ENCODE measurements around the gene SLA2. TPM values are rescaled to one million over a fixed set of nuclear protein-coding genes. Genes with fewer than 3 reads are reported as not detected.
A peak's percentile ranks its signal among the peaks of the same experiment; 100 is the strongest.

Gene SLA2
- total and polyA plus RNA-seq, 2 of the 4 experiments (the other 2 are of a cell fraction), result 0.03 TPM; not detected in 1

GRCh38 chr20:36569847-36570429 lies 76.1 kb downstream of the SLA2 start:
- Histone ChIP-seq H3K4me1 (ENCODE audit: control insufficient read depth, insufficient read depth, low read length) (peaks cover 6% of the 10 kb centered on the region), H3K36me3 (ENCODE audit: control insufficient read depth, insufficient read depth, low read length) (no peaks in the 10 kb centered on the region), H3K4ac (ENCODE audit: low read depth, low read length) (no peak overlapping the region), H3K14ac (replicated peaks; ENCODE audit: low read depth, low read length) (no peak overlapping the region), H4K5ac (ENCODE audit: low read depth, low read length) (no peak overlapping the region), H2BK120ac (ENCODE audit: low read depth, low read length) (no peak overlapping the region), H2BK15ac (ENCODE audit: low read depth, low read length) (no peak overlapping the region), H3K18ac (ENCODE audit: low read depth, low read length) (no peak overlapping the region), H2AK9ac (replicated peaks; ENCODE audit: low read depth, low read length, poor library complexity) (no peak overlapping the region), H4K20me1 (ENCODE audit: insufficient read depth, low read length) (peaks cover 3% of the 10 kb centered on the region; the same call in 1 of the 2 replicates), H3K56ac (ENCODE audit: extremely low read depth, insufficient read depth, low read length) (no peak overlapping the region), H3K79me1 (ENCODE audit: low read depth in 1 of 2, low read length in 2 of 2) (peaks cover 4 to 11% of the 10 kb centered on the region in 2 experiments; a peak in 3 of 4 replicates), H2BK5ac (ENCODE audit: low read depth, low read length, poor library complexity, severe bottlenecking) (no peak overlapping the region), H3K4me2 (ENCODE audit: low read depth, low read length) (no peak overlapping the region), H3K4me3 (ENCODE audit: insufficient read depth, low read depth, low read length) (no peak overlapping the region), H3K27me3 (ENCODE audit: control insufficient read depth, insufficient read depth, low read length) (no peaks in the 10 kb centered on the region), H4K91ac (ENCODE audit: insufficient read depth, low read depth, low read length) (no peak overlapping the region), H4K8ac (ENCODE audit: low read depth in 2 of 2, low read length in 2 of 2) (no peak overlapping the region), H3K27ac (ENCODE audit: insufficient read depth, low read length) (no peak overlapping the region), H3K9me3 (ENCODE audit: control insufficient read depth, insufficient read depth, low read length) (peaks cover 4% of the 10 kb centered on the region), H2AFZ (replicated peaks; ENCODE audit: low read length, poor library complexity) (peak overlapping the region; percentile 47), H3K9ac (ENCODE audit: low read depth, low read length) (no peak overlapping the region), H3K9me1 (ENCODE audit: insufficient read depth, low read length) (peaks cover 10% of the 10 kb centered on the region), H3K23ac (ENCODE audit: low read depth, low read length) (no peak overlapping the region), H2BK20ac (ENCODE audit: low read depth, low read length) (no peak overlapping the region), H2AK5ac (ENCODE audit: low read depth, low read length) (peak overlapping the region; percentile 1; the same call in 1 of the 2 replicates)
- in situ Hi-C loops (cut with MboI; ENCODE audit: low sequenced_read_pairs) (no loop called here), dilution Hi-C loops (cut with HindIII; ENCODE audit: low sequenced_read_pairs, unreplicated experiment) (no loop called here), intact Hi-C loops (cut with micrococcal nuclease) (no loop called here)
- ChIA-PET CTCF (interaction anchor here (0.9 kb wide), 1 partner anchor 34 kb away, joined by 3 read pairs; no protein-coding TSS in a partner anchor), POLR2A (ENCODE audit: unreplicated experiment) (no interaction called here)
- ATAC-seq (ENCODE audit: low read depth) (no peak), DNase-seq (peak; percentile 65)
- 90% methylated on average over 2 of the region's 7 CpGs; no CpG with 5 or more reads in 1 of the 2 experiments for WGBS, 2 experiments (ENCODE audit: extremely low coverage in 2 of 2, insufficient read length in 1 of 2)
- no peak for TF ChIP-seq MAFK (IDR thresholded peaks at IDR 0.05; ENCODE audit: low read depth, low read length)
- TF ChIP-seq MAZ (IDR thresholded peaks at IDR 0.05; ENCODE audit: borderline replicate concordance, low read depth, low read length), result no peak
- TF ChIP-seq NFE2L2 (IDR thresholded peaks at IDR 0.05; ENCODE audit: low read depth, low read length), result no peak
- no peak for TF ChIP-seq SMC3 (IDR thresholded peaks at IDR 0.05; ENCODE audit: low read depth, low read length)
- no peak for TF ChIP-seq BHLHE40 (IDR thresholded peaks at IDR 0.05; ENCODE audit: low read depth, low read length)
- TF ChIP-seq RCOR1 (IDR thresholded peaks at IDR 0.05; ENCODE audit: insufficient replicate concordance, low read length), result no peak
- TF ChIP-seq ELK1 (IDR thresholded peaks at IDR 0.05; ENCODE audit: borderline replicate concordance, low read depth, low read length), result no peak
- TF ChIP-seq POLR2A (IDR thresholded peaks at IDR 0.05; ENCODE audit: low read depth, low read length), result no peak
- TF ChIP-seq CEBPB (IDR thresholded peaks at IDR 0.05; ENCODE audit: low read depth, low read length), result no peak
- TF ChIP-seq FOS (IDR thresholded peaks at IDR 0.05; ENCODE audit: low read depth, low read length), result no peak
- no peak for TF ChIP-seq RFX5 (IDR thresholded peaks at IDR 0.05; ENCODE audit: low read depth, low read length)
- TF ChIP-seq RAD21 (IDR thresholded peaks at IDR 0.05; ENCODE audit: low read length), result no peak
- TF ChIP-seq CTCF (conservative IDR thresholded peaks at IDR 0.05; ENCODE audit: low read depth, low read length), result no peak
- TF ChIP-seq MXI1 (IDR thresholded peaks at IDR 0.05; ENCODE audit: borderline replicate concordance, low read depth, low read length), result no peak
- no peak for TF ChIP-seq USF2 (IDR thresholded peaks at IDR 0.05; ENCODE audit: low read depth, low read length)
- BruUV-seq (replicated peaks), result no TSS peak

Data from IMR-90 (cell line).